IPS DF 19.7 (cell line): ENCODE results near the gene PRKCQ.
"Not testable (repeated sequence)": the region's sequence is repeated elsewhere in the genome, so short reads cannot be mapped to it uniquely, and the experiment has no call there.

Experiments
- DNase-seq: peaks from one replicate; pipeline ENCODE4 v3.0.0-alpha.2; 2013; ENCODE audit warnings: low read depth, low spot score

The PRKCQ gene

DNA sequence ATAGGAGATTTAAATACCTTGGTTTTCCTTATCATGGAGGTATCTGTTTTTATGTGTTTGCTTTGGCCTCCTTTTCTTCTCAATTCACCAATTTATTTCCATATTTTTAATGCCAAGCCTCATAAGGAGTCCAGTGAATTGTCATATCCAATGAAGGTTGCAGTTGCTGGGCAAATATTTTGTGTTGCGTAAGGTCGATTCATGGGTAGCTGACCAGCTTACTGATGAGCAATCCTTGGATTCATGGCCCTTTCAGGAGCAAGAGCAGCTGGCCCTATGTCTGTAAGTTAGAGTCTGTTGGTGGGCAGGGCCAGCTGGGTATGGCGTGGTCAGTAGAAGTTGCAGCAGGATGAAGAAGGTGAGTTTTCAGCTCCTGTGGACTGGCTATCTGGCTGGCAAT, 194.4 kb downstream of the PRKCQ start:
- DNase-seq: no peak

DNA sequence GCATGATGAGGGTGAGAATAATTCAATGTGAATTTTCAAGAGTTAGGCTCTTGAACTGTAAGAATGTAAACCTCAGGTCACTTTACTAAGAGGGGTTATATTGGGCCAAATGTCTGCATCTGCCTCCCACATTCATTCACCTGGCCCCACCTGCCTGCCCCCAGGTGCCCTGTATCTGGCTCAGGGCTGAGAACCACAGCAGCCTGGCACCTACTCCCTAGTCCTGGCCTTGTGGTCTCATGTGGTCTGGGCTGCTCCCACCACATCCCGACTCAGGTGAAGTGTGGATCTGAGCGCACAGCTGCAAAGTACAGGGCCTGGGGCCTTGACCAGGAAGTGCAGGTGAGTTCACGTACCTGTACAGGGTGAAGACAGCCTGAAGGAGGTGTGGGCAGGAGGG, 195.2 kb downstream of the PRKCQ start:
- DNase-seq: no peak

DNA sequence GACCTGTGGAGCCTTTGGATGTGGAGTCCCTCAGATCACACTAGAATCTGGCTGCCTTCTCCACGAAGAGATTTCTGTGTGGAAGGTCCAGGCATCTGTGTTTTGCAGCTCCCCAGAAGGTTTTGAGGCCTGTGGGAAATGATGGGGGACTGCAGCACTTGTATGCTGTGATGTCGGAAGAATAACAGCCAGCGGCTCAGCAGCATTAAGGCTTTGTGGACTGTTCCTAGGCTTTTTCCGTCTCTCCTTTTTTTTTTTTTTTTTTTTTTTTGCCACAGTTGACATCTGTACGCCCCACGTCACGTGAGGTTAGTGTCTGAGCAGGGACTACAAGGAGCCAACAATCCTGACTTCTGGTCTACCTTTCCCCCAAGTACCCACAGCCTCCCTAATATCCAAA, 196.0 kb downstream of the PRKCQ start:
- no peak for DNase-seq

DNA sequence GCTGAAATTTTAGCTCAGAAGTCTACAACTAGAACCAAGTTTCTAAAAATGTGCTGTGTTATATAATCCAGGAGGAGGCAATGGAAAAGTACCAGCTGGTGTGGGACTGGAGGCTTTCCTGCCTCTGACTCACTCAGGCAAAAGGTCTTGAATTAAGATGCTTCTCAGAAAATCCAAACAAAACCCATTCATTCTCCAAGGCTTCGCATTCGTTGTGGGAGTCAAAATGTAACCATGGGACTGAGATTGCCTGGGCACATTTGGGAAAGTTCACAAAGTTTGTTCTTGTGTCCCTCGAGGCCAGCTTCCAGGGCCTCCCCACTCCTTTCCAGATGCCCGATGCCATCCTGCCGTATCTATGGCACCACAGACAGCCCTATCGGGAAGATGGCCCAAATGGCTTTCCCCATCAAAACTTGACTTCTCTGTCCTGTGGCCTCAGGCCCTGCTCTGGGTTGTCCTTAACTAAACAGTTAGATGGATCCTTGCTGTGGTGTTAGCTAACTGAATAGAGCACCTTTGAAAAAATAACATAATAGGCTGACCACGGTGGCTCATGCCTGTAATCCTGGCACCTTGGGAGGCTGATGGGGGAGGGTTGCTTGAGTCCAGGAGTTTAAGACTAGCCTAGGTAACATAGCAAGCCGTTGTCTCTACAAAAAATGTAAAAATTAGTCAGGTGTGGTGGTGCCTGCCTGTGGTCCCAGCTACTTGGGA, 196.8 kb downstream of the PRKCQ start:
- no peak for DNase-seq

DNA sequence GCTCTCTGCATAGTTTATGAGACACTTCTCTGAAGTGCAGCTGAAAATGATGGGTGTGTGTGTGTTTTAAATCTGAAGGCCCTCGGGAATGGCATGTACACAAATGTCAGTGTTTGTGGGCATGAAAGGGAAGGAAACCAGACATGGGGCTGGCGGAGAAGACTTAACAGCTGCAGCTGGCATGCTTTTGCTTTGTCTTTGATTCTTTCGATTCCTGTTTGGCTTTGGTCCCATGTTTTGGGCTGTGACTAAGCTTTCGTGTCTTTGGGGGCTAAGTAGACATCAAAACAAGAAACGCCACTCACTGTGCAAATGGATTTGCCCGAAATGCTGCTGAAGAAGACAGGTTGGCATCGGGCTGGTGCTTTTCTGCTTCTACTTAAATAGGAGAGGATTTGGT, 198.0 kb downstream of the PRKCQ start:
- DNase-seq: no peak

DNA sequence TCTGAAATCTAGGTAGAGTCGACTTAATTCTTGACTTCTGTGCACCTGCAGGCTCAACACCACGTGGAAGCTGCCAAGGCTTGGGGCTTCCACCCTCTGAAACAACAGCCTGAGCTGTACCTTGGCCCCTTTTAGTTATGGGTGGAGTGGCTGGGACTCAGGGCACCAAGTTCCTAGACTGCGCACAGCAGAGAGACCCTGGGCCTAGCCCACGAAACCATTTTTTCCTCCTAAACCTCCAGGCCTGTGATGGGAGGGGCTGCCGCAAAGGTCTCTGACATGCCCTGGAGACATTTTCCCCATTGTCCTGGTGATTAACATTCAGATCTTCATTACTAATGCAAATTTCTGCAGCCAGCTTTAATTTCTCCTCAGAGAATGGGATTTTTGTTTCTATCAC, 199.6 kb downstream of the PRKCQ start:
- DNase-seq: not testable (repeated sequence)

DNA sequence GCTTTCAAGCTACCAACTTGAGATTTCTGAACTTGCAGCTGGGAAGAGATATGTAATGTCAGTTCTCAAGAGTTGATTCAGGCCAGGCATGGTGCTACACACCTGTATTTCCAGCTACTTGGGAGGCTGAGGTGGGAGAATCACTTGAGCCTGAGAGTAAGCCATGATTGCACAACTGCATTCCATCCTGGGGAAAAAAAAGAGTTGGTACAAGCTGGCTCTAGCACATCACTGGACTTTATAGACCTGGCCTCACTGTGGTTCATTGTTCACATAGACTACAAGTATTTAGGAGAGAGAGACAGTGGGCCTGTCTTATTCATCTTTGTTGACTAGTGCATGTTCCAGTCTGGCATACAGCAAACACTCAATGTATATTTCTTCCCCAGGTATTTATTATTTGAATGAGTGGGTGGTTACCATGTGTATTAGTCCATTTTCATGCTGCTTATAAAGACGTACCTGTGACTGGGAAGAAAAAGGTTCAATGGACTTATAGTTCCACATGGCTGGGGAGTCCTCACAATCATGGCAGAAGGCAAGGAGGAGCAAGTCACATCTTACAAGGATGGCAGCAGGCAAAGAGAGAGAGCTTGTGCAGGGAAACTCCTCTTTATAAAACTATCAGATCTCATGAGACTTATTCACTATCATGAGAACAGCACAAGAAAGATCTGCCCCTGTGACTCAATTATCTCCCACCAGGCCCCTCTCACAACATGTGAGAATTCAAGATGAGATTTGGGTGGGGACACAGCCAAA, 200.9 kb downstream of the PRKCQ start:
- no peak for DNase-seq
